Heart left ventricle (tissue), 13 donors: ENCODE data around the gene ARHGAP26.

ENCODE experiments used
- CTCF ChIP-seq, 12 donors: fragments of 200-600 bp; sonication (generic) in 4 of 12; IDR thresholded peaks; one replicate each; pipeline versions ENCODE4 v1.5.0 to v1.8.0; 2018 to 2022; ENCODE audit warnings: antibody characterized with exemption in 12 of 12, mild to moderate bottlenecking in 5 of 12
- POLR2A ChIP-seq, 2 donors: fragments of 450-650 bp; IDR thresholded peaks; one replicate each; pipeline ENCODE4 v1.6.1; 2017; ENCODE audit warnings: antibody characterized with exemption in 2 of 2, mild to moderate bottlenecking in 2 of 2, moderate library complexity in 2 of 2
- donor health status: ischemic (EF 13 %, LVEDD 7.1; RV severe dilation, severe dysfunction).
- donor health status: DM: no; HTN: yes; CAD: no.
- donor health status: DM: no; HTN: no; CAD: no.
- donor health status: ischemic (EF 25% LVEDD 6.9; RV normal size, moderate dysfunction).
- donor health status: ischemic (EF 25% LVEDD 5.7; RV mildly dilated, moderate dysfunction).
- donor health status: ischemic (EF 35%, LVEDD 5.7; RV mildly dilated, moderate dysfunction).
- donor health status: nonischemic (EF 11% LVEDD 7.7; RV severe dilation, severe dysfunction).
- donor health status: DM: yes; HTN: yes; CAD: no.
- donor health status: PGD.
- donor health status: ischemic (EF 29% LVEDD 5.4; RV normal size, mild dysfunction).
- donor health status: nonischemic (EF 23%, LVEDD 6.1; RV moderate dilation, normal function).

DNA sequence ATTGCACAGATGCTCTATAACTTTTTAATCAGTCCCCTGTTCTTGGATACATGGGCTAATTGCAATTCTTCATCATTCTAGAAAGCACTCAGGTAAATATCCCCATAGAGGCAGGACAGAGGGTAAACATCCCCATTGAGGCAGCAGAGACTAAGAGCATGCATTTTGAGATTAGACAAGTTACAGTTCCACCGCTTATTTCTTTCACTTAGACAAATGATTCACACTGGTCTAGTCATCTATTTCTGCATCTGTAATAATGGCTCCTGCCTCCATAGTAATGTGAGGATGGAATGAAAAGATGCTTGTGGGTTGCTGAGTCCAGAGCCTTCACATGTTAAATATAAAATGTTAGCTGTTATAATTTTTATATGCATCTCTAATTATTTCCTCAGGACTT is 276.9 kb downstream of the ARHGAP26 start:
- TF ChIP-seq CTCF (IDR thresholded peaks at IDR 0.05) = no peak
- TF ChIP-seq POLR2A (IDR thresholded peaks at IDR 0.05) = no peak
